WERI-Rb-1 (cell line): Measurements from ENCODE around the gene PPFIA2.

ENCODE experiments used
- DNase-seq: peaks from one replicate; pipeline ENCODE4 v3.0.0-alpha.2; 2020
- H3K27ac ChIP-seq: fragments of 250-450 bp; sonication (Bioruptor Pico); 2 replicates; pipeline ENCODE4 v1.5.1; 2020; ENCODE audit warnings: mild to moderate bottlenecking, moderate library complexity
- H3K27me3 ChIP-seq: fragments of 250-450 bp; sonication (Bioruptor Pico); 2 replicates; pipeline ENCODE4 v1.5.1; 2021; ENCODE audit warnings: mild to moderate bottlenecking, low read depth, moderate library complexity; ENCODE audit not compliant: insufficient read depth, severe bottlenecking
- H3K36me3 ChIP-seq: fragments of 250-450 bp; sonication (Bioruptor Pico); 2 replicates; pipeline ENCODE4 v1.5.1; 2020; ENCODE audit warnings: mild to moderate bottlenecking, moderate library complexity
- H3K4me3 ChIP-seq: 2 replicates; pipeline ENCODE4 v1.5.1; 2011; ENCODE audit warnings: low read depth, mild to moderate bottlenecking, control low read depth, low read length
- H3K9me3 ChIP-seq: fragments of 250-450 bp; sonication (Bioruptor Pico); 2 replicates; pipeline ENCODE4 v1.5.1; 2021; ENCODE audit warnings: mild to moderate bottlenecking, moderate library complexity; ENCODE audit not compliant: severe bottlenecking
- CTCF ChIP-seq: IDR thresholded peaks from 2 replicates; pipeline ENCODE4 v1.5.1; 2011; ENCODE audit warnings: low read depth, mild to moderate bottlenecking, control low read depth, inconsistent platforms, low read length

Gene PPFIA2

GRCh38 chr12:81327425-81327824, 431.7 kb downstream of the PPFIA2 start:
- no peaks in the 10 kb centered on the region for H3K9me3 ChIP-seq
- DNase-seq = no peak
- no peak overlapping the region for H3K4me3 ChIP-seq
- H3K36me3 ChIP-seq = no peaks in the 10 kb centered on the region
- no peak for TF ChIP-seq CTCF
- H3K27me3 ChIP-seq = no peaks in the 10 kb centered on the region
- H3K27ac ChIP-seq = no peak overlapping the region

GRCh38 chr12:81325086-81325485, 434.1 kb downstream of the PPFIA2 start:
- Histone ChIP-seq H3K27me3 (no peaks in the 10 kb centered on the region), H3K9me3 (no peaks in the 10 kb centered on the region), H3K27ac (no peak overlapping the region), H3K4me3 (no peak overlapping the region), H3K36me3 (no peaks in the 10 kb centered on the region)
- no peak for DNase-seq
- no peak for TF ChIP-seq CTCF

GRCh38 chr12:81314903-81315531, 444.1 kb downstream of the PPFIA2 start:
- TF ChIP-seq CTCF = no peak
- Histone ChIP-seq H3K36me3 (no peaks in the 10 kb centered on the region), H3K4me3 (no peak overlapping the region), H3K9me3 (no peaks in the 10 kb centered on the region), H3K27me3 (no peaks in the 10 kb centered on the region), H3K27ac (no peak overlapping the region)
- no peak for DNase-seq

GRCh38 chr12:81303935-81304334, 455.2 kb downstream of the PPFIA2 start:
- Histone ChIP-seq H3K27me3 (no peaks in the 10 kb centered on the region), H3K27ac (no peak overlapping the region), H3K36me3 (no peaks in the 10 kb centered on the region), H3K4me3 (no peak overlapping the region), H3K9me3 (no peaks in the 10 kb centered on the region)
- no peak for TF ChIP-seq CTCF
- DNase-seq = no peak

GRCh38 chr12:81300454-81300853, 458.7 kb downstream of the PPFIA2 start:
- DNase-seq = no peak
- Histone ChIP-seq H3K27ac (no peak overlapping the region), H3K9me3 (no peaks in the 10 kb centered on the region), H3K4me3 (no peak overlapping the region), H3K27me3 (no peaks in the 10 kb centered on the region), H3K36me3 (no peaks in the 10 kb centered on the region)
- no peak for TF ChIP-seq CTCF

GRCh38 chr12:81297601-81298000, 461.5 kb downstream of the PPFIA2 start:
- no peaks in the 10 kb centered on the region for H3K27me3 ChIP-seq
- TF ChIP-seq CTCF = no peak
- no peak overlapping the region for H3K27ac ChIP-seq
- DNase-seq = no peak
- H3K36me3 ChIP-seq = no peaks in the 10 kb centered on the region
- H3K9me3 ChIP-seq = no peaks in the 10 kb centered on the region
- H3K4me3 ChIP-seq = no peak overlapping the region
